Upper lobe of left lung (tissue), 6 donors: ENCODE results near the gene CPA1. TPM values are rescaled to one million over a fixed set of nuclear protein-coding genes. Genes with fewer than 3 reads are reported as not detected.

ENCODE experiments used
- ATAC-seq, 2 donors: fragments of 200-7000 bp; cut with Tn5 transposase; one replicate each; pipeline ENCODE4 v1.9.1; 2022; ENCODE audit warnings: mild to moderate bottlenecking in 2 of 2, moderate library complexity in 2 of 2; ENCODE audit not compliant: low FRiP score in 2 of 2
- DNase-seq, 2 donors: peaks; one replicate each; pipeline ENCODE4 v3.0.0-alpha.2; 2019 to 2020
- H3K27ac ChIP-seq, 4 donors: fragments of 200-600 bp; sonication (generic); one replicate each; pipeline ENCODE4 v1.5.1; 2016 to 2019
- H3K27me3 ChIP-seq, 4 donors: fragments of 200-600 bp; sonication (generic); one replicate each; pipeline ENCODE4 v1.5.1; 2017 to 2019
- H3K36me3 ChIP-seq, 4 donors: fragments of 200-600 bp; sonication (generic); one replicate each; pipeline ENCODE4 v1.5.1; 2016 to 2019
- H3K4me1 ChIP-seq, 4 donors: fragments of 200-600 bp; sonication (generic); one replicate each; pipeline ENCODE4 v1.5.1; 2018 to 2019
- H3K4me3 ChIP-seq, 4 donors: fragments of 200-600 bp; sonication (generic); one replicate each; pipeline ENCODE4 v1.5.1; 2017 to 2019; ENCODE audit warnings: mild to moderate bottlenecking in 2 of 4, moderate library complexity in 1 of 4
- H3K9me3 ChIP-seq, 4 donors: fragments of 200-600 bp; sonication (generic); one replicate each; pipeline ENCODE4 v1.5.1; 2018 to 2019
- CTCF ChIP-seq, 6 experiments: fragments of 450-650 bp in 4 of 6; fragments of 200-600 bp in 2 of 6; sonication (generic) in 2 of 6; IDR thresholded peaks; one replicate each; pipeline ENCODE4 v1.5.1; 2016 to 2019; ENCODE audit warnings: antibody characterized with exemption in 6 of 6
- EP300 ChIP-seq, 4 donors: sonication (generic); formaldehyde crosslinking; IDR thresholded peaks; one replicate each; pipeline ENCODE4 v1.5.1; 2017; ENCODE audit warnings: antibody characterized with exemption in 4 of 4, control low read depth in 2 of 4
- POLR2A ChIP-seq, 4 donors: fragments of 450-650 bp; IDR thresholded peaks; one replicate each; pipeline ENCODE4 v1.5.1; 2016 to 2017; ENCODE audit warnings: antibody characterized with exemption in 4 of 4, mild to moderate bottlenecking in 2 of 4
- POLR2AphosphoS5 ChIP-seq, 2 donors: sonication (generic); formaldehyde crosslinking; IDR thresholded peaks; one replicate each; pipeline ENCODE4 v1.5.1; 2017; ENCODE audit warnings: antibody characterized with exemption in 2 of 2
- WGBS, 2 donors: methylation state at CpG; one replicate each; pipeline ENCODE4 v1.1.5; 2017 to 2018; 5-methylcytosine and 5-hydroxymethylcytosine counted together
- total RNA-seq, 6 donors: library from RNA; depleted of rRNA in 4 of 6; stranded (reverse); fragments of >200 nt in 4 of 6; gene quantifications; one replicate each; pipeline versions ENCODE4 v1.1.0 to v1.2.1, GENCODE V29; 2016 to 2021
- donor health status: DM: no; HTN: no; CAD: no; lungs with moderate emphysema.
- donor health status: DM: no; HTN: yes; CAD: no; lungs with severe emphysema.

The CPA1 gene
- total RNA-seq, 6 donors from 2014 or later: 12.6 to 21.8 TPM; not detected in 4

- WGBS, 2 donors: 85 to 95% methylated on average over 6 of the region's 6 CpGs
- no peak for DNase-seq
- Histone ChIP-seq H3K36me3 (no peaks in the 10 kb centered on the region), H3K9me3 (no peaks in the 10 kb centered on the region), H3K4me1 (peaks cover 22 to 31% (median 25%) of the 10 kb centered on the region in 4 donors), H3K27me3 (no peaks in the 10 kb centered on the region), H3K4me3 (no peak overlapping the region), H3K27ac (no peak overlapping the region)
- no peak for ATAC-seq
- no peak for TF ChIP-seq POLR2AphosphoS5 (IDR thresholded peaks at IDR 0.05)
- TF ChIP-seq CTCF (IDR thresholded peaks at IDR 0.05): no peak
- no peak for TF ChIP-seq EP300 (IDR thresholded peaks at IDR 0.05)
- TF ChIP-seq POLR2A (IDR thresholded peaks at IDR 0.05): no peak
These were observed 3.1 kb upstream of the CPA1 start for GRCh38 chr7:130377178-130377577.

GRCh38 chr7:130379019-130379418 is 1.3 kb upstream of the CPA1 start:
- Histone ChIP-seq H3K36me3 (no peaks in the 10 kb centered on the region), H3K9me3 (no peaks in the 10 kb centered on the region), H3K4me3 (no peak overlapping the region), H3K4me1 (peaks cover 4 to 14% (median 12%) of the 10 kb centered on the region in 4 donors), H3K27ac (no peak overlapping the region), H3K27me3 (no peaks in the 10 kb centered on the region)
- DNase-seq (no peak), ATAC-seq (no peak)
- no peak for TF ChIP-seq CTCF (IDR thresholded peaks at IDR 0.05)
- no peak for TF ChIP-seq POLR2AphosphoS5 (IDR thresholded peaks at IDR 0.05)
- no peak for TF ChIP-seq EP300 (IDR thresholded peaks at IDR 0.05)
- TF ChIP-seq POLR2A (IDR thresholded peaks at IDR 0.05): no peak
- 85 to 86% methylated on average over 7 of the region's 7 CpGs for WGBS, 2 donors

GRCh38 chr7:130379532-130379920 is 768 bp upstream of the CPA1 start:
- H3K27me3 ChIP-seq: no peaks in the 10 kb centered on the region
- no peaks in the 10 kb centered on the region for H3K9me3 ChIP-seq
- no peak overlapping the region for H3K4me3 ChIP-seq
- no peak for TF ChIP-seq CTCF (IDR thresholded peaks at IDR 0.05)
- no peak for TF ChIP-seq POLR2AphosphoS5 (IDR thresholded peaks at IDR 0.05)
- no peak for TF ChIP-seq POLR2A (IDR thresholded peaks at IDR 0.05)
- no peak for TF ChIP-seq EP300 (IDR thresholded peaks at IDR 0.05)
- WGBS, 2 donors: 69 to 73% methylated on average over 7 to 9 of the region's 10 CpGs
- DNase-seq: peak in 1 of 2 donors; percentile 52
- peak in 1 of 2 donors; percentile 16 for ATAC-seq
- no peaks in the 10 kb centered on the region for H3K36me3 ChIP-seq
- H3K4me1 ChIP-seq: peaks cover 0 to 9% (median 7%) of the 10 kb centered on the region in 4 donors
- peak overlapping the region in 1 of 4 donors; percentile 35 for H3K27ac ChIP-seq

GRCh38 chr7:130380861-130381455 is 664 bp downstream of the CPA1 start:
- peak in 1 of 2 donors; percentile 56 for DNase-seq
- WGBS, 2 donors: 93 to 94% methylated on average over 7 of the region's 7 CpGs
- Histone ChIP-seq H3K4me3 (no peak overlapping the region), H3K27ac (no peak overlapping the region), H3K27me3 (no peaks in the 10 kb centered on the region), H3K4me1 (peaks cover 0 to 9% (median 7%) of the 10 kb centered on the region in 4 donors), H3K9me3 (no peaks in the 10 kb centered on the region), H3K36me3 (no peaks in the 10 kb centered on the region)
- TF ChIP-seq CTCF (IDR thresholded peaks at IDR 0.05) (no peak), EP300 (IDR thresholded peaks at IDR 0.05) (no peak), POLR2AphosphoS5 (IDR thresholded peaks at IDR 0.05) (no peak), POLR2A (IDR thresholded peaks at IDR 0.05) (no peak)
- ATAC-seq: no peak
